ENCODE data around the gene SPSB1.

The SPSB1 gene

GRCh38 chr1:9328715-9329114 lies 36.0 kb downstream of the SPSB1 start:
- TF ChIP-seq GLIS3 (CRISPR knock-in tag; IDR thresholded peaks at IDR 0.05) (no peak), ISL1 (CRISPR knock-in tag; IDR thresholded peaks at IDR 0.05) (no peak), ARNTL (CRISPR knock-in tag; IDR thresholded peaks at IDR 0.05; ENCODE audit: borderline replicate concordance, low read depth) (no peak), ZFP3 (CRISPR knock-in tag; IDR thresholded peaks at IDR 0.05) (no peak), ZNF8 (CRISPR knock-in tag; IDR thresholded peaks at IDR 0.05) (no peak), RARB (CRISPR knock-in tag; IDR thresholded peaks at IDR 0.05) (no peak), PPARA (CRISPR knock-in tag; IDR thresholded peaks at IDR 0.05; ENCODE audit: borderline replicate concordance) (no peak), BACH2 (CRISPR knock-in tag; IDR thresholded peaks at IDR 0.05; ENCODE audit: borderline replicate concordance) (no peak), TCF4 (CRISPR knock-in tag; IDR thresholded peaks at IDR 0.05; ENCODE audit: borderline replicate concordance) (no peak), TOX (CRISPR knock-in tag; IDR thresholded peaks at IDR 0.05; ENCODE audit: borderline replicate concordance) (no peak), ZFP30 (CRISPR knock-in tag; IDR thresholded peaks at IDR 0.05) (no peak), CREB5 (CRISPR knock-in tag; IDR thresholded peaks at IDR 0.05; ENCODE audit: low read depth) (no peak)
- TF ChIP-seq, protein P1, sequence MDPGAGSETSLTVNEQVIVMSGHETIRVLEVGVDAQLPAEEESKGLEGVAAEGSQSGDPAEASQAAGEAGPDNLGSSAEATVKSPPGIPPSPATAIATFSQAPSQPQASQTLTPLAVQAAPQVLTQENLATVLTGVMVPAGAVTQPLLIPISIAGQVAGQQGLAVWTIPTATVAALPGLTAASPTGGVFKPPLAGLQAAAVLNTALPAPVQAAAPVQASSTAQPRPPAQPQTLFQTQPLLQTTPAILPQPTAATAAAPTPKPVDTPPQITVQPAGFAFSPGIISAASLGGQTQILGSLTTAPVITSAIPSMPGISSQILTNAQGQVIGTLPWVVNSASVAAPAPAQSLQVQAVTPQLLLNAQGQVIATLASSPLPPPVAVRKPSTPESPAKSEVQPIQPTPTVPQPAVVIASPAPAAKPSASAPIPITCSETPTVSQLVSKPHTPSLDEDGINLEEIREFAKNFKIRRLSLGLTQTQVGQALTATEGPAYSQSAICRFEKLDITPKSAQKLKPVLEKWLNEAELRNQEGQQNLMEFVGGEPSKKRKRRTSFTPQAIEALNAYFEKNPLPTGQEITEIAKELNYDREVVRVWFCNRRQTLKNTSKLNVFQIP (CRISPR knock-in tag; IDR thresholded peaks at IDR 0.05; ENCODE audit: borderline replicate concordance, low read depth): no peak
- TF ChIP-seq, protein P2, sequence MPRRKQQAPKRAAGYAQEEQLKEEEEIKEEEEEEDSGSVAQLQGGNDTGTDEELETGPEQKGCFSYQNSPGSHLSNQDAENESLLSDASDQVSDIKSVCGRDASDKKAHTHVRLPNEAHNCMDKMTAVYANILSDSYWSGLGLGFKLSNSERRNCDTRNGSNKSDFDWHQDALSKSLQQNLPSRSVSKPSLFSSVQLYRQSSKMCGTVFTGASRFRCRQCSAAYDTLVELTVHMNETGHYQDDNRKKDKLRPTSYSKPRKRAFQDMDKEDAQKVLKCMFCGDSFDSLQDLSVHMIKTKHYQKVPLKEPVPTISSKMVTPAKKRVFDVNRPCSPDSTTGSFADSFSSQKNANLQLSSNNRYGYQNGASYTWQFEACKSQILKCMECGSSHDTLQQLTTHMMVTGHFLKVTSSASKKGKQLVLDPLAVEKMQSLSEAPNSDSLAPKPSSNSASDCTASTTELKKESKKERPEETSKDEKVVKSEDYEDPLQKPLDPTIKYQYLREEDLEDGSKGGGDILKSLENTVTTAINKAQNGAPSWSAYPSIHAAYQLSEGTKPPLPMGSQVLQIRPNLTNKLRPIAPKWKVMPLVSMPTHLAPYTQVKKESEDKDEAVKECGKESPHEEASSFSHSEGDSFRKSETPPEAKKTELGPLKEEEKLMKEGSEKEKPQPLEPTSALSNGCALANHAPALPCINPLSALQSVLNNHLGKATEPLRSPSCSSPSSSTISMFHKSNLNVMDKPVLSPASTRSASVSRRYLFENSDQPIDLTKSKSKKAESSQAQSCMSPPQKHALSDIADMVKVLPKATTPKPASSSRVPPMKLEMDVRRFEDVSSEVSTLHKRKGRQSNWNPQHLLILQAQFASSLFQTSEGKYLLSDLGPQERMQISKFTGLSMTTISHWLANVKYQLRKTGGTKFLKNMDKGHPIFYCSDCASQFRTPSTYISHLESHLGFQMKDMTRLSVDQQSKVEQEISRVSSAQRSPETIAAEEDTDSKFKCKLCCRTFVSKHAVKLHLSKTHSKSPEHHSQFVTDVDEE (CRISPR knock-in tag; IDR thresholded peaks at IDR 0.05): no peak
- TF ChIP-seq, protein P3, sequence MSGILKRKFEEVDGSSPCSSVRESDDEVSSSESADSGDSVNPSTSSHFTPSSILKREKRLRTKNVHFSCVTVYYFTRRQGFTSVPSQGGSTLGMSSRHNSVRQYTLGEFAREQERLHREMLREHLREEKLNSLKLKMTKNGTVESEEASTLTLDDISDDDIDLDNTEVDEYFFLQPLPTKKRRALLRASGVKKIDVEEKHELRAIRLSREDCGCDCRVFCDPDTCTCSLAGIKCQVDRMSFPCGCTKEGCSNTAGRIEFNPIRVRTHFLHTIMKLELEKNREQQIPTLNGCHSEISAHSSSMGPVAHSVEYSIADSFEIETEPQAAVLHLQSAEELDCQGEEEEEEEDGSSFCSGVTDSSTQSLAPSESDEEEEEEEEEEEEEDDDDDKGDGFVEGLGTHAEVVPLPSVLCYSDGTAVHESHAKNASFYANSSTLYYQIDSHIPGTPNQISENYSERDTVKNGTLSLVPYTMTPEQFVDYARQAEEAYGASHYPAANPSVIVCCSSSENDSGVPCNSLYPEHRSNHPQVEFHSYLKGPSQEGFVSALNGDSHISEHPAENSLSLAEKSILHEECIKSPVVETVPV (CRISPR knock-in tag; IDR thresholded peaks at IDR 0.05): no peak
- no peak for ATAC-seq

DNA sequence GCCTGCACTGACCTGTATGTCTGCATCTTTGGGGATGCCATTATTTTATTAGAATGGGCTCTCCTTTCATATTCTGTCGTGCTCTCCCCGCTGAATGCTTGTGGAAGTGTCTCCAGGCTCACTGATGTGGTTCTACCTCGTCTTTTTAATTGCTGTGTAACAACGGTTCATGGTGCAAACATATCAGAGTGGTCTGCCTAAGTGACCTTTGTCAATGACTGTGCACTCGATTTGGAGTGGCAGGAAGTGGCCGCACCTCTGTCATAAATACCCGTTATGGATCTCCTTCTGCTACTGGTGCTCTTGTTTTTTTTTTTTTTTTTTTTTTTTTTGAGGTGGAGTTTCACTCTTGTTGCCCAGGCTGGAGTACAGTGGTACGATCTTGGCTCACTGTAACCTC lies 38.3 kb downstream of the SPSB1 start:
- ATAC-seq: no peak
- TF ChIP-seq GLIS3 (CRISPR knock-in tag; IDR thresholded peaks at IDR 0.05) (no peak), ZFP3 (CRISPR knock-in tag; IDR thresholded peaks at IDR 0.05) (no peak), ARNTL (CRISPR knock-in tag; IDR thresholded peaks at IDR 0.05; ENCODE audit: borderline replicate concordance, low read depth) (no peak), ISL1 (CRISPR knock-in tag; IDR thresholded peaks at IDR 0.05) (no peak), TCF4 (CRISPR knock-in tag; IDR thresholded peaks at IDR 0.05; ENCODE audit: borderline replicate concordance) (no peak), CREB5 (CRISPR knock-in tag; IDR thresholded peaks at IDR 0.05; ENCODE audit: low read depth) (no peak), ESRRG (CRISPR knock-in tag; IDR thresholded peaks at IDR 0.05) (no peak), PPARA (CRISPR knock-in tag; IDR thresholded peaks at IDR 0.05; ENCODE audit: borderline replicate concordance) (no peak), ZC3H10 (CRISPR knock-in tag; IDR thresholded peaks at IDR 0.05) (no peak), TOX (CRISPR knock-in tag; IDR thresholded peaks at IDR 0.05; ENCODE audit: borderline replicate concordance) (no peak), OSR1 (CRISPR knock-in tag; IDR thresholded peaks at IDR 0.05) (no peak)

DNA sequence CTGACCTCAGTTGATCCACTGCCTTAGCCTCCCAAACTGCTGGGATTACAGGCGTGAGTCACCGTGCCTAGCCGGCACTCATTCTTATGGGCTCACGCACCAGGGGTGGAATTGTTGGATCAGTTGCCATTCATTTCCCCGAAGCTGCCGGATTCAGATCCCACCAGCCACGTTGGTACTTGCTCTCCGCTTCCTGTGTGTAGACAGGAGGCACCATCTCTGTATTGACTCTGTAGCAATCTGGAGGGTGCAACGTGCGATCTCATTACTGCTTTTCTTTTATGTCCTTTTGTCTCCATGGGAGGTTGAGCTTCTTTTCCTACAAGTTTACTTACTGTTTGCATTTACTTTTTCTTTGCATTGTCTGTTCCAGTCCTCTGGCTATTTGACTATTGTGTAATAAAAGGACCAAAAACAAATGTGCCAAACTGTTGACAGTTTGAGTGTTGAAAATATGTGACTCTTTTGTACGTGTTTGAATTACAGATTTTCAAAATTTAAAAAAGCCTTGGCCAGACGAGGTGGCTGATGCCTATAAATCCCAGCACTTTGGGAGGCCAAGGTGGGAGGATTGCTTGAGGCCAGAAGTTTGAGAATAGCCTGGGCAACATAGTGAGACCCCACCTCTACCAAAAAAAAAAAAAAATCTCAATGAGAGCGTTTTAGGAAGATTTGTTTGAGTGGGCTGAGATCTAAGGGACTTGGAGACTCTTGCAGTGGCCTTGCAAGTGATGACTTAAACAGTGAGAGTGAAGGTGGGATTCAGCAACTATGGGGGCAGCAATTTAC lies 39.1 kb downstream of the SPSB1 start:
- no peak for ATAC-seq
- TF ChIP-seq SNAI2 (CRISPR knock-in tag; IDR thresholded peaks at IDR 0.05) (no peak), PATZ1 (CRISPR knock-in tag; IDR thresholded peaks at IDR 0.05; ENCODE audit: borderline replicate concordance) (no peak), OSR1 (CRISPR knock-in tag; IDR thresholded peaks at IDR 0.05) (no peak), ZNF8 (CRISPR knock-in tag; IDR thresholded peaks at IDR 0.05) (no peak), ESRRG (CRISPR knock-in tag; IDR thresholded peaks at IDR 0.05) (no peak), ISL1 (CRISPR knock-in tag; IDR thresholded peaks at IDR 0.05) (no peak), ZNF565 (CRISPR knock-in tag; conservative IDR thresholded peaks at IDR 0.05; ENCODE audit: low read depth) (no peak), BACH2 (CRISPR knock-in tag; IDR thresholded peaks at IDR 0.05; ENCODE audit: borderline replicate concordance) (no peak), ARNTL (CRISPR knock-in tag; IDR thresholded peaks at IDR 0.05; ENCODE audit: borderline replicate concordance, low read depth) (no peak), CSDC2 (CRISPR knock-in tag; IDR thresholded peaks at IDR 0.05) (no peak), GLIS3 (CRISPR knock-in tag; IDR thresholded peaks at IDR 0.05) (no peak)
- TF ChIP-seq, protein P2 (CRISPR knock-in tag; IDR thresholded peaks at IDR 0.05): no peak
